ENCODE measurements around the gene SWAP70. TPM values are rescaled to one million over a fixed set of nuclear protein-coding genes. Genes with fewer than 3 reads are reported as not detected.

SWAP70 gene
- total RNA-seq (2022; extraction: Qiagen RNA extraction; ENCODE audit: low read depth), result 28.5 to 36.8 TPM (median 33.5 TPM) in 5 replicates

GRCh38 chr11:9663699-9664275 lies at the start of gene SWAP70:
SWAP70 (plus strand) TSS chr11:9664077; CDS start chr11:9664180, 103 bp downstream.

Other genes with a start within 250 kb of the SWAP70 start
- 11.3 to 14.5 TPM (median 12.4 TPM) in 5 replicates for gene ZNF143, start 203.1 kb upstream of the SWAP70 start, total RNA-seq (2022; extraction: Qiagen RNA extraction; ENCODE audit: low read depth)
- 18.7 to 24.6 TPM (median 19.7 TPM) in 5 replicates for gene WEE1, start 90.4 kb upstream of the SWAP70 start, total RNA-seq (2022; extraction: Qiagen RNA extraction; ENCODE audit: low read depth)